AG04449 (cell line): ENCODE data around the gene SYTL3.
A peak's percentile ranks its signal among the peaks of the same experiment; 100 is the strongest.

Source experiments
- CTCF ChIA-PET: fragments of 350-600 bp; formaldehyde crosslinking; extraction: SDS; loops from one replicate; lab custom pipeline; 2021; ENCODE audit warnings: antibody characterized with exemption; lab: Yijun Ruan, JAX
- POLR2A ChIA-PET: fragments of 400-600, 350-600 bp; formaldehyde crosslinking; extraction: SDS; loops from one replicate; lab custom pipeline; 2020; ENCODE audit warnings: antibody characterized with exemption, inconsistent platforms; lab: Yijun Ruan, JAX
- DNase-seq: peaks from one replicate; pipeline ENCODE4 v3.0.0-alpha.2; 2010; ENCODE audit warnings: low read depth, low spot score
- H3K4me3 ChIP-seq: 2 replicates; pipeline ENCODE4 v1.5.1; 2011; ENCODE audit warnings: low read depth, mild to moderate bottlenecking, control low read depth, low read length
- CTCF ChIP-seq: IDR thresholded peaks from one replicate; pipeline ENCODE4 v1.5.1; 2011; ENCODE audit warnings: mild to moderate bottlenecking, moderate library complexity, low read length, control low read depth, inconsistent platforms; ENCODE audit not compliant: insufficient read depth; ENCODE audit errors: missing control alignments

The SYTL3 gene

DNA sequence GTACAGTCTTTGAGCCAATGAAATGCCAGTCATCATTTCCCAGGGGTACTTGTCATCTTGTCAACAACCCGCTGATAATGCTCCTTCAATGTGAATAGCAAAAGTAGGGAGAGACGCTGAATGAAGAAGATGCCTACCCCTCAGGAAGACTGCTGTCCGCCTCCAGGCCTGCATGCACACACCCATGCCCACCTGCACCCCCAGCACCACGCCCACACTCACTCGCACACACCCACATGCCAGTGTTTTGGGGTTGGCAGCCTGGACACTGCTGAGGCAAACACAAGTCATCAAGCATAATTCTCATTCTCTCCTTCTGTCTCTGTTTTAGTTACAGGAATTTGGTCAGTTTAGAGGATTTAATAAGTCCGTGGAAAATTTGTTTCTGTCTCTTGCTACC lies 63.6 kb downstream of the SYTL3 start:
- H3K4me3 ChIP-seq = no peak overlapping the region
- no peak for TF ChIP-seq CTCF
- ChIA-PET CTCF (no interaction called here), POLR2A (no interaction called here)
- DNase-seq = no peak

- TF ChIP-seq CTCF = no peak
- ChIA-PET CTCF (interaction anchor here (0.6 to 6.0 kb wide), 4 partner anchors 7 to 420 kb away, joined by 3 to 65 read pairs (median 4); no protein-coding TSS in a partner anchor), POLR2A (no interaction called here)
- no peak for DNase-seq
- no peak overlapping the region for H3K4me3 ChIP-seq
Observed at GRCh38 chr6:158714706-158715105, 64.9 kb downstream of the SYTL3 start.

DNA sequence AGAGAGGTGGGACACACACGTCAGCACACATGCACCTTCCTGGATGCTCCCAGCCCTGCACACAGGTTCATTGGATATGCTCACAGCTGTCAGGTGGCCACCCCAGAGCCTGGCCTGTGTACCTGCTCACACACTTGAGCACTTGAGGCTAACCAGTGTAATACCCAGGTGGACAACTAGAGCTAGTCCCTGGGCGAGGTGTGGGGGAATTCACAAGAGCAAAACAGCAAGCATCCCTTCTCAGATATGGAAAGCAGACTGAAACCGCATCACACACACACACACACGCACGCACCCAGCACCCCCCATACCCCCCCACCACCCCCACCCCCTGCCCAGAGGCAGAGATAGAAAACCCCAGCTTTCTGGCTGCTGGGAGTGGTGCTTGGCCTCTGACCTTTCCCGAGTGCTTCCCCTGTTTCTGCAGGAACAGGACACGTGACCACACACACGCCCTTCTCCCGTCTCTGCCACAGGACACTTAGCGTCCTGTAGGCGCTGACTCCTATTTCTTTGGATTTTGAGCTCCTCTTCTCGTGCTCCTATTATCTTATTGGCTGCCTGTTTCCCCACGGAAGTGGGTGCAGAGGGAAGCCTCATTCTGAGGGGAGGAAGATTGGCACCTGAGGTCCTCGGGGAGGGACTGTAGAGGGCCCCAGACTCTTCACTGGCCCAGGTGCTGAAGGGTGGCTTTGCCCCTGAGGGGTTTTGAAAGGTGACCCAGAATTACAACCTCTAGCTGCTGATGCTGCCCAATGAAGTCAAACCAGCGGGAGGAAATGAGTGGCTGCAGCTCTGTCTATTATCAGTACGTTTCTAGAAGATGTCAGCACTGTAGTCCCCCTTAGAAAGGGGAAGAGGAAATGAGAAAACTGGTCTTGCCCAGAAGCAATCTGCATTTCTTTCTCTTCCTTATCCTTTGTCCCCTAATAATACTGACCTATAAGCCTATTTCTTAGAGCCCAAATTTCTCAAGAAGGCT lies 65.8 kb downstream of the SYTL3 start:
- DNase-seq = no peak
- CTCF ChIA-PET = interaction anchor here (0.9 to 6.0 kb wide), 5 partner anchors 8 to 419 kb away, joined by 3 to 65 read pairs (median 3); no protein-coding TSS in a partner anchor
- POLR2A ChIA-PET = no interaction called here
- no peak overlapping the region for H3K4me3 ChIP-seq
- no peak for TF ChIP-seq CTCF

GRCh38 chr6:158717341-158718330 lies 67.8 kb downstream of the SYTL3 start:
- no peak overlapping the region for H3K4me3 ChIP-seq
- POLR2A ChIA-PET = no interaction called here
- no peak for TF ChIP-seq CTCF
- CTCF ChIA-PET = interaction anchor here (0.6 to 6.0 kb wide), 19 partner anchors 10 to 283 kb away, joined by 3 to 65 read pairs (median 4); partner anchors contain the start of gene RSPH3
- no peak for DNase-seq

DNA sequence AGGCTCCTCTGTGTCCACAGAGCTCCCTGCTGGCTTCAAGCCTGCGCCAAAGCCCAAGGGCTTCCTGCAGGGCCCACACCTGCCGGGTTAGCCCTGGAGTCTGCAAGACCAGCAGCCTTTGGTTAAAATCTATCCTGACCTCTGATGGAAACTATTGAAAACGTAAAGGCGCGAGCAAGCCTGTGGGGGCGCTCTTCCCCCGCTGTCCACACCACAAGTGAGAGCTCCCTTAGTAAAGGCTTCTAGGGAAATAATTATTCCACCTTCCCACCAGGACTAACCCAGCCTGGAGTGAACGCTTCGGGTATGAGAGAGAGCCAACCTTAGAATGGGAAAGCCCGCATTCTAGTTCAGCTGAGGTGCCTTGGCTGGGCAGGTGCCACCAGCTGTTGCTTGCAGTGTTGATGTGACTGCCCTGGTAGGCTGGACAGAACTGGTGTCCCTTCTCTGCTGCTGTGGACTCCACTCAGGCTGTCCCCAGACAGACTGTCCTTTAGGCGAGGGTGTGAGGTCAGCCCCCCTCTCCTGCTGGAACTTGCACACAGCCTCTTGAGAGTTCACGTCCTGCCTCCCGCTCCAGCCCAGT lies 68.7 kb downstream of the SYTL3 start:
- CTCF ChIA-PET = interaction anchor here (0.6 to 6.0 kb wide), 26 partner anchors 9 to 385 kb away, joined by 3 to 65 read pairs (median 4); partner anchors contain the start of gene RSPH3
- DNase-seq = no peak

More for the DNA sequence above, 68.7 kb downstream of the SYTL3 start:
- no peak overlapping the region for H3K4me3 ChIP-seq
- peak; percentile 56 for TF ChIP-seq CTCF
- POLR2A ChIA-PET = no interaction called here
